GM12892 (cell line): ENCODE measurements around the gene NAALADL2.

ENCODE experiments used
- DNase-seq: peaks from one replicate; pipeline ENCODE4 v3.0.0; 2011; ENCODE audit not compliant: insufficient read length
- FAIRE-seq: peaks from 2 replicates; lab custom pipeline; 2011; peaks lifted over from hg19 to GRCh38; lab: Jason Lieb, UNC
- POLR2A ChIP-seq: IDR thresholded peaks from 2 replicates; pipeline ENCODE4 v1.6.1; 2011; ENCODE audit warnings: low read depth, low read length, control low read depth
- POLR2AphosphoS5 ChIP-seq: IDR thresholded peaks from 2 replicates; pipeline ENCODE4 v1.6.1; 2011; ENCODE audit warnings: low read depth, low read length, control low read depth
- TAF1 ChIP-seq: IDR thresholded peaks from 2 replicates; pipeline ENCODE4 v1.6.1; 2011; ENCODE audit warnings: low read depth, mild to moderate bottlenecking, control low read depth, low read length, borderline replicate concordance

The NAALADL2 gene

GRCh38 chr3:174858353-174858752 lies 781 bp upstream of the NAALADL2 start:
- DNase-seq (no peak), FAIRE-seq (no peak)
- TF ChIP-seq POLR2A (no peak), POLR2AphosphoS5 (no peak), TAF1 (no peak)

GRCh38 chr3:174859756-174860155 lies 622 bp downstream of the NAALADL2 start:
- no peak for DNase-seq
- FAIRE-seq: no peak
- TF ChIP-seq TAF1: no peak
- no peak for TF ChIP-seq POLR2AphosphoS5
- no peak for TF ChIP-seq POLR2A

- no peak for DNase-seq
- FAIRE-seq: no peak
Measured at GRCh38 chr3:174862101-174862500, 3.0 kb downstream of the NAALADL2 start.

GRCh38 chr3:174862666-174863065 lies 3.5 kb downstream of the NAALADL2 start:
- DNase-seq: no peak
- TF ChIP-seq POLR2AphosphoS5: no peak
- TF ChIP-seq POLR2A: no peak
- TF ChIP-seq TAF1: no peak
- FAIRE-seq: no peak

More at GRCh38 chr3:174862101-174862500, 3.0 kb downstream of the NAALADL2 start:
- TF ChIP-seq TAF1 (no peak), POLR2AphosphoS5 (no peak), POLR2A (no peak)

- DNase-seq (no peak), FAIRE-seq (no peak)
Measured at GRCh38 chr3:174863488-174863887, 4.4 kb downstream of the NAALADL2 start.

GRCh38 chr3:174869448-174869847 lies 10.3 kb downstream of the NAALADL2 start:
- DNase-seq: no peak
- FAIRE-seq: no peak
- TF ChIP-seq POLR2A (no peak), POLR2AphosphoS5 (no peak), TAF1 (no peak)

More at GRCh38 chr3:174863488-174863887, 4.4 kb downstream of the NAALADL2 start:
- no peak for TF ChIP-seq POLR2AphosphoS5

- FAIRE-seq (no peak), DNase-seq (no peak)
- TF ChIP-seq TAF1 (no peak), POLR2A (no peak), POLR2AphosphoS5 (no peak)
Measured at GRCh38 chr3:174873832-174874657, 14.9 kb downstream of the NAALADL2 start.

- FAIRE-seq (no peak), DNase-seq (no peak)
- TF ChIP-seq POLR2A: no peak
- TF ChIP-seq POLR2AphosphoS5: no peak
- TF ChIP-seq TAF1: no peak
Measured at GRCh38 chr3:174882789-174883188, 23.7 kb downstream of the NAALADL2 start.

- no peak for TF ChIP-seq TAF1
- TF ChIP-seq POLR2AphosphoS5: no peak
- TF ChIP-seq POLR2A: no peak
- FAIRE-seq (no peak), DNase-seq (no peak)
Measured at GRCh38 chr3:174883881-174884675, 24.9 kb downstream of the NAALADL2 start.

GRCh38 chr3:174884776-174885568 lies 25.8 kb downstream of the NAALADL2 start:
- TF ChIP-seq POLR2AphosphoS5 (no peak), POLR2A (no peak), TAF1 (no peak)
- no peak for DNase-seq
- FAIRE-seq: no peak
